ENCODE results near the gene MYRIP. TPM values are rescaled to one million over a fixed set of nuclear protein-coding genes. Genes with fewer than 3 reads are reported as not detected.

MYRIP gene
- total RNA-seq, 1 experiment from 2014 or later = 0.44 TPM

DNA sequence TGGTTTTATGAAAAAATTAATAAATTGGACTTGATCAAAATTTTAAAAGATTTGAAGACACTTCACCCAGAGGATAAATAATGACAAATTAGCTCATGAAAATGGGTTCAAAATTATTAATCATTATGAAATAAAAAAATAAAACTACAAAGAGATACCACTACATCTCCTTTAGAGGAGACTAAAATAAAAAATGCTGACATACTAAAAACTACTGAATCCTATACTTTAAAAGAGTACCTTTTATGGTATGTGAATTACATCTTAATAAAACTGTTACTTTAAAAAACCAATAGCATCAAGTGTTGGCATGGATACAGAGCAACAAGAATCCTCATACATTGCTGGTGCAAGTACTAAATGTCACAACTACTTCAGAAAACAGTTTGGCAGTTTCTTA, 46.0 kb upstream of the MYRIP start:
- no peaks in the 10 kb centered on the region for H3K36me3 ChIP-seq (ENCODE audit: control insufficient read depth in 1 of 2, insufficient read depth in 2 of 2, low read length in 2 of 2)
- no peak overlapping the region for H3K9ac ChIP-seq (ENCODE audit: low read length)
- ATAC-seq = no peak
- no peak overlapping the region for H2AFZ ChIP-seq (ENCODE audit: low read depth, low read length, poor library complexity, severe bottlenecking)
- no peaks in the 10 kb centered on the region for H3K4me1 ChIP-seq (ENCODE audit: control insufficient read depth in 1 of 2, insufficient read depth in 2 of 2, low read length in 2 of 2)
- no peaks in the 10 kb centered on the region for H3K9me3 ChIP-seq (ENCODE audit: control insufficient read depth in 1 of 2, insufficient read depth in 1 of 2, low read depth in 1 of 2, low read length in 2 of 2)
- ChIA-PET CTCF (no interaction called here), POLR2A (no interaction called here), RAD21 (ENCODE audit: low non-redundant PET in 1 of 2, low total read pairs in 2 of 2, uncharacterized antibody in 2 of 2, unreplicated experiment in 2 of 2) (no interaction called here)
- H3K27ac ChIP-seq (ENCODE audit: low read depth, low read length) = no peak overlapping the region
- TF ChIP-seq TCF7L2 (IDR thresholded peaks at IDR 0.05; ENCODE audit: borderline replicate concordance, extremely low read depth, insufficient read depth, insufficient read length) (no peak), EGR1 (IDR thresholded peaks at IDR 0.05; ENCODE audit: low read depth) (no peak), JUND (IDR thresholded peaks at IDR 0.05) (no peak), POLR2AphosphoS5 (IDR thresholded peaks at IDR 0.05; ENCODE audit: low read depth, low read length) (no peak), SIN3A (IDR thresholded peaks at IDR 0.05; ENCODE audit: low read depth) (no peak), MAX (IDR thresholded peaks at IDR 0.05) (no peak), YY1 (IDR thresholded peaks at IDR 0.05; ENCODE audit: extremely low read depth, insufficient replicate concordance, low read depth, low read length) (no peak), ZNF274 (IDR thresholded peaks at IDR 0.05; ENCODE audit: low read depth, low read length) (no peak), ZBTB33 (IDR thresholded peaks at IDR 0.05; ENCODE audit: extremely low read depth, insufficient replicate concordance, low read length) (no peak), ELF1 (IDR thresholded peaks at IDR 0.05; ENCODE audit: borderline replicate concordance, low read depth) (no peak), CBX3 (IDR thresholded peaks at IDR 0.05; ENCODE audit: low read depth) (no peak), FOSL1 (IDR thresholded peaks at IDR 0.05; ENCODE audit: low read depth) (no peak), RAD21 (IDR thresholded peaks at IDR 0.05; ENCODE audit: low read depth) (no peak), EZH2 (IDR thresholded peaks at IDR 0.05) (no peak), EZH2phosphoT487 (IDR thresholded peaks at IDR 0.05; ENCODE audit: borderline replicate concordance) (no peak), SP1 (IDR thresholded peaks at IDR 0.05; ENCODE audit: low read depth) (no peak), CTCF (IDR thresholded peaks at IDR 0.05 in 2 of 3, conservative IDR thresholded peaks at IDR 0.05 in 1 of 3; ENCODE audit: borderline replicate concordance in 1 of 3, insufficient read depth in 1 of 3, low read depth in 2 of 3, low read length in 2 of 3) (no peak), SRF (IDR thresholded peaks at IDR 0.05; ENCODE audit: low read depth) (no peak)
- TF ChIP-seq, protein P1, sequence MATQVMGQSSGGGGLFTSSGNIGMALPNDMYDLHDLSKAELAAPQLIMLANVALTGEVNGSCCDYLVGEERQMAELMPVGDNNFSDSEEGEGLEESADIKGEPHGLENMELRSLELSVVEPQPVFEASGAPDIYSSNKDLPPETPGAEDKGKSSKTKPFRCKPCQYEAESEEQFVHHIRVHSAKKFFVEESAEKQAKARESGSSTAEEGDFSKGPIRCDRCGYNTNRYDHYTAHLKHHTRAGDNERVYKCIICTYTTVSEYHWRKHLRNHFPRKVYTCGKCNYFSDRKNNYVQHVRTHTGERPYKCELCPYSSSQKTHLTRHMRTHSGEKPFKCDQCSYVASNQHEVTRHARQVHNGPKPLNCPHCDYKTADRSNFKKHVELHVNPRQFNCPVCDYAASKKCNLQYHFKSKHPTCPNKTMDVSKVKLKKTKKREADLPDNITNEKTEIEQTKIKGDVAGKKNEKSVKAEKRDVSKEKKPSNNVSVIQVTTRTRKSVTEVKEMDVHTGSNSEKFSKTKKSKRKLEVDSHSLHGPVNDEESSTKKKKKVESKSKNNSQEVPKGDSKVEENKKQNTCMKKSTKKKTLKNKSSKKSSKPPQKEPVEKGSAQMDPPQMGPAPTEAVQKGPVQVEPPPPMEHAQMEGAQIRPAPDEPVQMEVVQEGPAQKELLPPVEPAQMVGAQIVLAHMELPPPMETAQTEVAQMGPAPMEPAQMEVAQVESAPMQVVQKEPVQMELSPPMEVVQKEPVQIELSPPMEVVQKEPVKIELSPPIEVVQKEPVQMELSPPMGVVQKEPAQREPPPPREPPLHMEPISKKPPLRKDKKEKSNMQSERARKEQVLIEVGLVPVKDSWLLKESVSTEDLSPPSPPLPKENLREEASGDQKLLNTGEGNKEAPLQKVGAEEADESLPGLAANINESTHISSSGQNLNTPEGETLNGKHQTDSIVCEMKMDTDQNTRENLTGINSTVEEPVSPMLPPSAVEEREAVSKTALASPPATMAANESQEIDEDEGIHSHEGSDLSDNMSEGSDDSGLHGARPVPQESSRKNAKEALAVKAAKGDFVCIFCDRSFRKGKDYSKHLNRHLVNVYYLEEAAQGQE (IDR thresholded peaks at IDR 0.05; ENCODE audit: low read depth) = no peak
- TF ChIP-seq, protein P2, sequence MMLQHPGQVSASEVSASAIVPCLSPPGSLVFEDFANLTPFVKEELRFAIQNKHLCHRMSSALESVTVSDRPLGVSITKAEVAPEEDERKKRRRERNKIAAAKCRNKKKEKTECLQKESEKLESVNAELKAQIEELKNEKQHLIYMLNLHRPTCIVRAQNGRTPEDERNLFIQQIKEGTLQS (IDR thresholded peaks at IDR 0.05) = no peak
- H3K27me3 ChIP-seq (ENCODE audit: insufficient read depth, low read length) = no peaks in the 10 kb centered on the region
- no peak overlapping the region for H3K4me2 ChIP-seq (ENCODE audit: low read length)
- no peak for DNase-seq (ENCODE audit: low read depth, low spot score)
- intact Hi-C loops (cut with micrococcal nuclease) = no loop called here
- H4K20me1 ChIP-seq (ENCODE audit: insufficient read depth) = no peaks in the 10 kb centered on the region; the same call in 1 of the 2 replicates
- H3K79me2 ChIP-seq (ENCODE audit: insufficient read depth, low read length) = no peaks in the 10 kb centered on the region
- no peaks in the 10 kb centered on the region for H3K9me2 ChIP-seq (ENCODE audit: insufficient read depth)
- no TSS peak for BruUV-seq (replicated peaks)
- no peak overlapping the region for H3K4me3 ChIP-seq (replicated peaks in 1 of 2; ENCODE audit: low read depth in 1 of 2, low read length in 2 of 2)

Measured in HCT116 (cell line).